Mucosa of descending colon (tissue), 3 donors: ENCODE results near the gene PALS2. TPM values are rescaled to one million over a fixed set of nuclear protein-coding genes. Genes with fewer than 3 reads are reported as not detected.

ENCODE experiments used
- ATAC-seq: fragments of 200-7000 bp; cut with Tn5 transposase; one replicate; pipeline ENCODE4 v1.9.1; 2020; ENCODE audit warnings: mild to moderate bottlenecking, moderate library complexity
- DNase-seq, 3 donors: peaks; one replicate each; pipeline ENCODE4 v3.0.0-alpha.2; 2020
- H3K36me3 ChIP-seq: fragments of 200-600 bp; one replicate; pipeline ENCODE4 v1.8.0; 2021; ENCODE audit warnings: low read depth, mild to moderate bottlenecking
- H3K4me1 ChIP-seq: fragments of 200-600 bp; one replicate; pipeline ENCODE4 v1.8.0; 2021; ENCODE audit warnings: low read depth, mild to moderate bottlenecking
- H3K4me3 ChIP-seq: fragments of 200-600 bp; one replicate; pipeline ENCODE4 v1.8.0; 2021; ENCODE audit warnings: mild to moderate bottlenecking
- H3K9me3 ChIP-seq: fragments of 200-600 bp; one replicate; pipeline ENCODE4 v1.8.0; 2021; ENCODE audit warnings: mild to moderate bottlenecking
- CTCF ChIP-seq: fragments of 200-600 bp; IDR thresholded peaks from one replicate; pipeline ENCODE4 v1.8.0; 2022; ENCODE audit warnings: antibody characterized with exemption, mild to moderate bottlenecking
- intact Hi-C, 2 donors: fragments of 100-400 bp; cut with DNase I in 1 of 2; cut with micrococcal nuclease in 1 of 2; formaldehyde crosslinking; loops; one replicate each; pipeline versions ENCODE4 v1.11.0 to v1.11.1; 2022; cut with DNase I, micrococcal nuclease
- total RNA-seq, 3 donors: library from RNA; stranded (reverse); fragmentation: NEBNext Ultra II Directional in 2 of 3; extraction: Animal tissue kit (Norgen Biotek cat#: 25700) in 2 of 3; gene quantifications; one replicate each; pipeline versions ENCODE4 v1.2.1 to v1.2.4, GENCODE V29; 2021 to 2023
- donor health status: DM: no; HTN: no; CAD: no; lungs with moderate emphysema.
- donor health status: DM: no; HTN: no; CAD: no.
- donor health status: DM: no; HTN: yes; CAD: no.

Gene PALS2
- total RNA-seq, 3 donors from 2014 or later: 5.0 to 15.1 (median 7.2) TPM

DNA sequence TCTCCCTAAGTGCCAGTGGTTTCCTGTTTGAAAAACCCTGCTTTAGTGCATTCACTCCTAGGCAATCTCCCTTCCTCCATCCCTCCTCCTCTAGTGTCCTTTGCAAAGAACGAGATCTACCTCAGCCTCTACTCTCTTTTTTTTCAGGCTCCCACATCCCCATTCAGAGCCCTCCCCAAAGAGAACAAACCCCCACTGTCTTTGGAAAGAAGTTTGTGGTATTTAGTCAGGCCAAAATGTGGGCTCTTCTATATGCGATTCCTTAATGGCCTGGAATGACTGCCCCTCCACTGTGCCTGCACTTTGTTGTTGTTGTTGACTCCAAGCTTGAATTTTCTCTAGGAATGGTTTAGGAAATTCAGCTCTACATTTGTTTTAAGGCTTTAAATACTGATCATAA lies 36.3 kb downstream of the PALS2 start:
- Histone ChIP-seq H3K4me1 (no peaks in the 10 kb centered on the region), H3K36me3 (no peaks in the 10 kb centered on the region), H3K4me3 (no peak overlapping the region), H3K9me3 (no peaks in the 10 kb centered on the region)
- TF ChIP-seq CTCF: no peak
- DNase-seq (no peak), ATAC-seq (no peak)
- intact Hi-C loops: no loop called here

GRCh38 chr7:24611130-24611529 lies 37.9 kb downstream of the PALS2 start:
- H3K9me3 ChIP-seq: no peaks in the 10 kb centered on the region
- H3K4me1 ChIP-seq: no peaks in the 10 kb centered on the region
- DNase-seq (no peak), ATAC-seq (no peak)
- intact Hi-C loops: no loop called here
- H3K36me3 ChIP-seq: no peaks in the 10 kb centered on the region
- no peak for TF ChIP-seq CTCF
- H3K4me3 ChIP-seq: no peak overlapping the region

GRCh38 chr7:24617957-24618616 lies 44.8 kb downstream of the PALS2 start:
- DNase-seq (no peak), ATAC-seq (no peak)
- intact Hi-C loops: no loop called here
- TF ChIP-seq CTCF: no peak
- Histone ChIP-seq H3K9me3 (peaks cover 5% of the 10 kb centered on the region), H3K4me3 (no peak overlapping the region), H3K4me1 (no peaks in the 10 kb centered on the region), H3K36me3 (no peaks in the 10 kb centered on the region)

DNA sequence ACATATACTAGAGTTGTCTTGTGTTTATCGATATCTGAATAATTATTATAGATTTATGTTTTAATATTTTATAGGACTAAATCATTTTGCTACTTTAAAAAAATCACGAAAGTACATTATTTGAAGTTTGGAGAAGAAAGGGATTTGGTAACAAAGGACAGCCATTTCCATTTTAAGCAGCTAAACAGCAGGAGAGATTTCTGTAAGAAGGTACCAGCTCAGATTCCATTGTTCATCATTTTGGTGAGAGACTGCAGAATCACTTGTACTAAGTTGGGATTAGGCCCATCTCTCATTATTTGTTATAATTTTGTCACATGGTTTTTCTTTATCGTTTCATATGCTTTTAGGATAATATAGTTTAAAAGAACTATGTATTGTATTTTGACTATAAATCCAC lies 46.7 kb downstream of the PALS2 start:
- H3K4me1 ChIP-seq: no peaks in the 10 kb centered on the region
- no peaks in the 10 kb centered on the region for H3K36me3 ChIP-seq
- intact Hi-C loops: no loop called here
- H3K9me3 ChIP-seq: peaks cover 5% of the 10 kb centered on the region
- no peak for DNase-seq
- ATAC-seq: no peak
- no peak overlapping the region for H3K4me3 ChIP-seq
- no peak for TF ChIP-seq CTCF

GRCh38 chr7:24622646-24623182 lies 49.5 kb downstream of the PALS2 start:
- intact Hi-C loops: no loop called here
- no peaks in the 10 kb centered on the region for H3K9me3 ChIP-seq
- no peaks in the 10 kb centered on the region for H3K4me1 ChIP-seq
- H3K36me3 ChIP-seq: no peaks in the 10 kb centered on the region
- ATAC-seq: no peak
- H3K4me3 ChIP-seq: no peak overlapping the region
- no peak for TF ChIP-seq CTCF
- no peak for DNase-seq

Other genes with a start within 250 kb of the PALS2 start
- 1 to 10 TPM in 2 of 3 donors, under 1 TPM in 1; 0.96 to 6.3 (median 2.3) TPM for gene GSDME, start 184.0 kb downstream of the PALS2 start, total RNA-seq